ENCODE data around the gene TACR2. TPM values are rescaled to one million over a fixed set of nuclear protein-coding genes. Genes with fewer than 3 reads are reported as not detected.

Gene TACR2
- total RNA-seq, 4 donors from 2014 or later, result 0.65 to 4.5 (median 1.3) TPM

DNA sequence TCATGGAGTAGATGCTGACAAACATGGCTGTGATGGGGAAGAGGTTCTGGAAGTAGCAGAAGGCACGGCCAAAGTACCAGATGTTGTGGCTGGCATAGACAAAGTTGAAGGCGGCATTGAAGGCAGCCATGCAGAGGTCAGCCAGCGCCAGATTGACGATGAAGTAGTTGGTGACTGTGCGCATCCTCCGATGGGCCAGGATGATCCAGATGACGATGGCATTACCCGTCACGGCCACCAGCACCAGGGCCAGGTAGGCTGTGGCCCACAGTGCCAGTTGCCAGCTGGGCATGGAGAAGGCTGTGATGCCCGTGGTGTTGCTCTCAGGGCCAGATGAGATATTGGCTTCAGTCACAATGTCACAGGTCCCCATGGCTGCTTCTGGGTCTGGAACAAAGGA, 767 bp downstream of the TACR2 start:
- TF ChIP-seq, protein P1, sequence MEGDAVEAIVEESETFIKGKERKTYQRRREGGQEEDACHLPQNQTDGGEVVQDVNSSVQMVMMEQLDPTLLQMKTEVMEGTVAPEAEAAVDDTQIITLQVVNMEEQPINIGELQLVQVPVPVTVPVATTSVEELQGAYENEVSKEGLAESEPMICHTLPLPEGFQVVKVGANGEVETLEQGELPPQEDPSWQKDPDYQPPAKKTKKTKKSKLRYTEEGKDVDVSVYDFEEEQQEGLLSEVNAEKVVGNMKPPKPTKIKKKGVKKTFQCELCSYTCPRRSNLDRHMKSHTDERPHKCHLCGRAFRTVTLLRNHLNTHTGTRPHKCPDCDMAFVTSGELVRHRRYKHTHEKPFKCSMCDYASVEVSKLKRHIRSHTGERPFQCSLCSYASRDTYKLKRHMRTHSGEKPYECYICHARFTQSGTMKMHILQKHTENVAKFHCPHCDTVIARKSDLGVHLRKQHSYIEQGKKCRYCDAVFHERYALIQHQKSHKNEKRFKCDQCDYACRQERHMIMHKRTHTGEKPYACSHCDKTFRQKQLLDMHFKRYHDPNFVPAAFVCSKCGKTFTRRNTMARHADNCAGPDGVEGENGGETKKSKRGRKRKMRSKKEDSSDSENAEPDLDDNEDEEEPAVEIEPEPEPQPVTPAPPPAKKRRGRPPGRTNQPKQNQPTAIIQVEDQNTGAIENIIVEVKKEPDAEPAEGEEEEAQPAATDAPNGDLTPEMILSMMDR (IDR thresholded peaks at IDR 0.05; ENCODE audit: low read depth), result no peak

DNA sequence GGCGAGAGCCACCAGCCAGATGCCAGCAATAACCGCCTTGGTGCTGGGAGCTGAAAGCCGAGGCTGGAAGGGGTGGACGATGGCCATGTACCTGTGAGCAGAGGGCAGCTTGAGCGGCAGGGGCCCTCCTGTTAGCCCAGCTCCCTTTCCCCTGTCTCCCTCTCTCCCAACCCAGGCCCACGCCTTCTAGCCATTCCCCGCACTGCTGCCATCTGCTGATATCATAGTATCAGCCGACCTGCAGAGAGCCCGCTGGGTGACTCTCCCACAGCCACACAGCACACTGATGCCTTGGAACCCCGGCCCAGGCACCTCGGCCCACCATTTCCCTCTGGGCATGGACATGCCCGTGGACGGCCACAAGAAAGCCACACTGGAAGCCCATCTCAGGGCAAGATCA, 1.7 kb downstream of the TACR2 start:
- TF ChIP-seq, protein P1 (IDR thresholded peaks at IDR 0.05; ENCODE audit: low read depth), result no peak

DNA sequence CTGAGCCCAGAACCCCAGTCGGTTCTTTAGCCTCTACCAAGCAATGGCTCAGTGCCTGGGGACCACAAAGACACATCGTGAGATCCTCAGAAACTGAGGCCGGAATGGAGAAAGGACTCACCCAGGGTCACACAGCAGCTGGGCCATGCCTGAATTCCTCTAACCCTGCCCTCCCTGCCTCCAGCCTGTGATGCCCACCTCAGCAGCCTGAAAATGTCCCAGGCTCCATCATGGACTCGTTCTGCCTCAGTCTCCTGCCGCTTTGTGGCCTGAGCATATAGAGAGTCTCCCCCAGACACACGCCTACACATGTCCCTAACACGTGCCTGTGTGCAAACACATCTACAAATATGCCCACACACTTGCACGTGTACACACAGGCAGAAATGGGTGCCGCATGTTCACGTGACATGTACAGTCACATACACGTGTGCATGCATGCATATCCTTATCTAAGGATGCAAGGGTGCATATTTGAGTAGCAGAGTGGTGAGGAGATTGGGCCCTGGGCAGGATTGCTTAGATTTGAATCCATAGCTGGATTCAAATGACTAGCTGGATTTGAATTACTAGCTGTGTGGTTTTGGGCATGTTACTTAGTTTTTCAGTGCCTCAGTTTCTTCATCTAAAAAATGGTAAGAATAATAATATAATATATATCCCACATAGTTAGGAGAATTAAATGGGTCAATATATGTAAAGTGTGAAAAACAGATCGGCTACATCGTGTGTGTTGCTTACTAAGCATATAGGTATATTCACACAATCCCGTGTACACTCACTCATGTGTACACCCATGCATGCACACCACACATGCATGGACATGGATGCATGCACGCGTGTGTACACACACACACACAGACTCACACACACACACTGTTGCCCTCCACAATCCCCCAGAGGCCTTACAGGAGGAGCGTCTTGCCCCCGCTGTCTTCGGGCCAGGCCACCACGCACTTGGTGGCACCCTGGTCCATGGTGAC, 2.4 kb downstream of the TACR2 start:
- TF ChIP-seq, protein P1 (IDR thresholded peaks at IDR 0.05; ENCODE audit: low read depth), result no peak

DNA sequence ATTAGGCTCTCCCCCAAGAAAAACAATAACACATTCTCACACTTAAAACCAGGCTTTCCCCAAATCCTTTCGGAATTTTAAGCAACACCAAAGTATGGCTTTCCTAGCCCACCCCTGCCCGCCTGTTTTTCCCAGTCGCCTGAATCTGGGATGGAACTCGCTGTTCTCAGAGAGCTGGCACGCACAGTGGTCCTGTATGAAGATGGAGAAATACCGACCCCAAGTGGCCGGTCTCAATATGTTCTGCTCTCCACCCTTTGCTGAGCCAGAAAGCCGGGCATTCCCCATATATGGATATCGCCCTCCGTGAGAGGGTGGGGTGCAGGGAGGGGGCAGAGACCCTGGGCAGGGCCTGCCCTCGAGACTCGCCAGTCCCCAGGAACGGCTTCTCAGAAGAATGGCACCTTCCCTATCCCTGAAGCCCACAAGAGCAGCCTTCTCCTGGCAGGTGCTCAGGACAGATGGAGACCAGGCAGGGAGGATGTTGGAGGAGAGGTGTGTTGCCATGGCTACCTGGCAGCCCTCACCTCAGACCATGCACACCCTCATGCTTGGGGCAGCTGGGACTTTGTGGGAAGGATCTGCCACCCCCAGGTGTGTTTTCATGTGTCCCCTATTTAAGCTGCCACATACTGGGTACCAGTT, 3.4 kb downstream of the TACR2 start:
- TF ChIP-seq, protein P1 (IDR thresholded peaks at IDR 0.05; ENCODE audit: low read depth), result no peak

DNA sequence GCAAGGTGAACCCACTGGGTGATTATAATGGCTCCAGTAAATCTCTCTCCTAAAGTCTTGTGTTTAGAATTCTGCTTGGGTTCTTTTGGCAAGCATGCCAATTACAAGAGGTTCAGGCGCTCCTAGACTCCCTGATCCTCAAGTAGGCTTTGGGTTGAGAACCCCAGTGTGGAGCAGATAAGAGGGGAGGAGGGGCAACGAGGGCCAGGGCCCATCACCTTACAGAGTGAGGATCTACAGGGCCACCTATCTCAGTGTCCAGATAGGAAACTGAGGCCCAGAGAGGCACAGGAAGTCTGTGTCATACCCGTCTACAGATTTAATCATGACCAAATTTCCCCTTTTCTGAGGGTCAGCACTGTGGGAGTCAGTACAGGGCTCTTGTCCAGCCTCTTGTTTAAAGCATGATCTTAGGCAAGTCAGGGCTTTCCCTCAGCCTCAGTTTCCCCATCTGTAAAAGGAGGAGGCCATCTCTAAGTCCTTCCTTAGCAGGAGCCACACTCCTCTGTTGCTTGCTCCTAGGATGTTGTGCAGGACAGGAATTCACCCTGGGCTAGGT, 4.4 kb downstream of the TACR2 start:
- TF ChIP-seq, protein P1 (IDR thresholded peaks at IDR 0.05; ENCODE audit: low read depth), result no peak

DNA sequence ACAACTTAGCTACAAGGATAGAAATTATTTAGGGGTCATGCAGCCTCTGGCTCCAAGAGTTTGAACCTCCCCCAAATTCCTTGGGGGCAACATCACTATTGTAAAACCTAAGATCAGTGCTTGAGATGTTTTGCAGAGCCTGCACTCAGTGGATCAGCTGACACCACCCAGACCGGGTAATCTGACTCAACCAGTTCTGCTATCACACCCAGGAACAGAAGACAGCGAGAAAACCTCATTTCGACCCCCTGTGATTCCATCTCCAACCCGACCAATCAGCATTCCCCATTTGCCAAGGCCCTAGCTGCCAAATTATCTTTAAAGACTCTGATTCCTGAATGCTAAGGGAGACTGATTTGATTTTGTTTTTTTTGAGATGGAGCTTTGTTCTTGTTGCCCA, 5.2 kb downstream of the TACR2 start:
- TF ChIP-seq, protein P1 (IDR thresholded peaks at IDR 0.05; ENCODE audit: low read depth), result no peak

DNA sequence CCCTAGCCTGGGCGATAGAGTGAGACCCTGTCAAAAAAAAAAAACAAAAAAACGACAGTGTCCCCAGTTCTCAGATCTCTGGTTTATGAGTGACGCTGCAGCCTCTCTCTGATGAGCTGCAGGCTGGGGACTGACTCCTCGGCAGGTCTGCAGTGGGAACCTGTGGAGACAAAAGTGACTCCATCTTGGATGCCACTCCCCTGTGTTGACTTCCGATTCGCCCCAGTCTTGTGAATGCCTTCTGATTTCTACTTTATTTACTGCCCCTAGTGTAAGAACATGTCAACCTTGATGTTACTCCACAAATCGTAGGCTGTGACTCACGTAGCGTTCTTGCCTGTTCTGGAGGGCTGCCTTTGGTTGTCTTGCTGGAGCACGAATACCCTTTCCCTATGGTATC, 6.2 kb downstream of the TACR2 start:
- TF ChIP-seq, protein P1 (IDR thresholded peaks at IDR 0.05; ENCODE audit: low read depth), result no peak

Data from subcutaneous adipose tissue (tissue), 4 donors.